ENCODE results near the gene EPAS1. TPM values are rescaled to one million over a fixed set of nuclear protein-coding genes. Genes with fewer than 3 reads are reported as not detected.

The EPAS1 gene
- total and polyA plus RNA-seq, 2 of the 13 experiments (the other 11 are each of a cell fraction or from before 2014, with no cell fraction given) = 47.1 to 182 TPM

DNA sequence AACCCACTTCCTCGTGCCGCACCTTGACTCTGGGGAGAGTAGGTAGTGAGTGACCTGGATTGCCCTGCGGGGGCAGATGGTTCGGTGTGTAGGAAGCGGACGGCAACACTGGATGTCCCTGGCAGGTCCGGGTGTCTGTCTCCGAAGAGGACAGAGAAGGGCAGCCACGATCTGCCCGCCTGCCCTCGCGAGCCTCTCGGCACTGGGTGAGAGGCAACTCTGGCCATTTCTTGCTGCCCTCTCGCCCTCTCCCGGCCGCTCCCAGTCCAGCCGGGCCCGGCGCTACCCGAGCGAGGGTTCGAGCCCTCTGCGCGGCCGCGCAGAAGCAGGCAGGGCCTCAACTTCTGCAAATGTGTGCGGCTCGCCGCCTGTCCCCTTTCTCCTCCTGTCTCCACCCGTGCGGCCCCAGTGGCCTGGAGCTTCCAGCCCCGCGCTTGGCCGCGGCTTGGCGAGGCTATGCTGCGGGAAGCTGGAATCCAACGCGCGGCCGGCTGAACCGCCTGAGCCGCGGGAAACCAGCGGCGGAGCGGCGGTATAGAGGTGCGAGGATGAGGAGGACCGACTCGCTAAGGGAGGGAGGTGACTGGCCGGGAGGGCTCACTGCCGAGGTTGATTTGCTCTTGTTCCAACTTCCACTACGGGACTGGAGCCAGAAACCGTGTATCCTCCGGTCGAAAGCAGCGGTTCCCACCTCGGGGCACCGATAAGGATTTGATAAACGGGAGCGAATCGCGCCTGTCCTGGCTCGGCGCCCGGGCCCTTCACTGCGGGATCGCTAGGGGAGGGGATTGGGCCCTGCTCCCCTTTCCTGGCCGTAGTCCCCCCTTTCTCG, 1.5 kb downstream of the EPAS1 start (continued):
- TF ChIP-seq HMGXB3 (CRISPR knock-in tag; IDR thresholded peaks at IDR 0.05; ENCODE audit: borderline replicate concordance) = no peak
- TF ChIP-seq SPEN (CRISPR knock-in tag; IDR thresholded peaks at IDR 0.05; ENCODE audit: low read depth) = 0 out of 2 replicates have a peak, but pooled peaks have one; percentile 59
- no peak for TF ChIP-seq FOXK2 (IDR thresholded peaks at IDR 0.05)
- no peak for TF ChIP-seq ZSCAN9 (CRISPR knock-in tag; IDR thresholded peaks at IDR 0.05; ENCODE audit: borderline replicate concordance)
- TF ChIP-seq KDM1A (CRISPR knock-in tag; IDR thresholded peaks at IDR 0.05) = no peak
- TF ChIP-seq ZNF749 (CRISPR knock-in tag; IDR thresholded peaks at IDR 0.05; ENCODE audit: borderline replicate concordance) = no peak
- TF ChIP-seq ZBTB8A (CRISPR knock-in tag; IDR thresholded peaks at IDR 0.05; ENCODE audit: borderline replicate concordance, low read depth) = peak; percentile 20; the same call in 1 of the 2 replicates
- no peak for TF ChIP-seq SRSF9 (IDR thresholded peaks at IDR 0.05; ENCODE audit: borderline replicate concordance, insufficient read depth, low read depth, low read length, poor library complexity, severe bottlenecking)
- TF ChIP-seq MEF2D (CRISPR knock-in tag; IDR thresholded peaks at IDR 0.05) = no peak
- TF ChIP-seq, protein P1, sequence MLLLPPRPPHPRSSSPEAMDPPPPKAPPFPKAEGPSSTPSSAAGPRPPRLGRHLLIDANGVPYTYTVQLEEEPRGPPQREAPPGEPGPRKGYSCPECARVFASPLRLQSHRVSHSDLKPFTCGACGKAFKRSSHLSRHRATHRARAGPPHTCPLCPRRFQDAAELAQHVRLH (CRISPR knock-in tag; IDR thresholded peaks at IDR 0.05; ENCODE audit: borderline replicate concordance, low read depth) = no peak; the same call in 1 of the 2 replicates
- TF ChIP-seq, protein P2, sequence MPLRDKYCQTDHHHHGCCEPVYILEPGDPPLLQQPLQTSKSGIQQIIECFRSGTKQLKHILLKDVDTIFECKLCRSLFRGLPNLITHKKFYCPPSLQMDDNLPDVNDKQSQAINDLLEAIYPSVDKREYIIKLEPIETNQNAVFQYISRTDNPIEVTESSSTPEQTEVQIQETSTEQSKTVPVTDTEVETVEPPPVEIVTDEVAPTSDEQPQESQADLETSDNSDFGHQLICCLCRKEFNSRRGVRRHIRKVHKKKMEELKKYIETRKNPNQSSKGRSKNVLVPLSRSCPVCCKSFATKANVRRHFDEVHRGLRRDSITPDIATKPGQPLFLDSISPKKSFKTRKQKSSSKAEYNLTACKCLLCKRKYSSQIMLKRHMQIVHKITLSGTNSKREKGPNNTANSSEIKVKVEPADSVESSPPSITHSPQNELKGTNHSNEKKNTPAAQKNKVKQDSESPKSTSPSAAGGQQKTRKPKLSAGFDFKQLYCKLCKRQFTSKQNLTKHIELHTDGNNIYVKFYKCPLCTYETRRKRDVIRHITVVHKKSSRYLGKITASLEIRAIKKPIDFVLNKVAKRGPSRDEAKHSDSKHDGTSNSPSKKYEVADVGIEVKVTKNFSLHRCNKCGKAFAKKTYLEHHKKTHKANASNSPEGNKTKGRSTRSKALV (CRISPR knock-in tag; IDR thresholded peaks at IDR 0.05) = 0 out of 2 replicates have a peak, but pooled peaks have one; percentile 63
- TF ChIP-seq, protein P3, sequence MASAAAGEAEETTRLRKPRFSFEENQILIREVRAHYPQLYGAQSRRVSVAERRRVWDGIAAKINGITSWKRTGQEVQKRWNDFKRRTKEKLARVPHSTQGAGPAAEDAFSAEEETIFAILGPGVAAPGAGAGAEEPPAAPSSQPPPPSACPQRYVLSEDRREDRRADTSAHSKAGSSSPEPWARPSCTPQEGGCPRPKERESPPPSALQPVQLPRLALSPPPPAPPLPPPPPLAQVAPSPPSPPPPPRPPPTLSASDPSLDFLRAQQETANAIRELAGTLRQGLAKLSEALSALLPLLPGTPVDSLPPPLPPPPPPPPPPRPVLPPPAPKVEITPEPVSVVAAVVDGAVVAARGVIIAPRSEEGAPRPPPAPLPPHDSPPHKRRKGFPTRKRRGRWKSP (CRISPR knock-in tag; IDR thresholded peaks at IDR 0.05) = no peak; the same call in 1 of the 2 replicates
- no peak for TF ChIP-seq NCOR1 (IDR thresholded peaks at IDR 0.05; ENCODE audit: borderline replicate concordance, low read length)
- TF ChIP-seq TRIM22 (IDR thresholded peaks at IDR 0.05) = no peak
- no peak for TF ChIP-seq ARNT (IDR thresholded peaks at IDR 0.05)
- TF ChIP-seq ISX (CRISPR knock-in tag; conservative IDR thresholded peaks at IDR 0.05) = no peak
- TF ChIP-seq, protein P4, sequence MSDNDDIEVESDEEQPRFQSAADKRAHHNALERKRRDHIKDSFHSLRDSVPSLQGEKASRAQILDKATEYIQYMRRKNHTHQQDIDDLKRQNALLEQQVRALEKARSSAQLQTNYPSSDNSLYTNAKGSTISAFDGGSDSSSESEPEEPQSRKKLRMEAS (IDR thresholded peaks at IDR 0.05) = peak; percentile 68
- TF ChIP-seq, protein P5, sequence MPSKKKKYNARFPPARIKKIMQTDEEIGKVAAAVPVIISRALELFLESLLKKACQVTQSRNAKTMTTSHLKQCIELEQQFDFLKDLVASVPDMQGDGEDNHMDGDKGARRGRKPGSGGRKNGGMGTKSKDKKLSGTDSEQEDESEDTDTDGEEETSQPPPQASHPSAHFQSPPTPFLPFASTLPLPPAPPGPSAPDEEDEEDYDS (CRISPR knock-in tag; IDR thresholded peaks at IDR 0.05) = no peak
